ENCODE data around the gene AMMECR1. TPM values are rescaled to one million over a fixed set of nuclear protein-coding genes. Genes with fewer than 3 reads are reported as not detected.

The AMMECR1 gene
- total RNA-seq, 1 donor from 2014 or later: 16.7 TPM

DNA sequence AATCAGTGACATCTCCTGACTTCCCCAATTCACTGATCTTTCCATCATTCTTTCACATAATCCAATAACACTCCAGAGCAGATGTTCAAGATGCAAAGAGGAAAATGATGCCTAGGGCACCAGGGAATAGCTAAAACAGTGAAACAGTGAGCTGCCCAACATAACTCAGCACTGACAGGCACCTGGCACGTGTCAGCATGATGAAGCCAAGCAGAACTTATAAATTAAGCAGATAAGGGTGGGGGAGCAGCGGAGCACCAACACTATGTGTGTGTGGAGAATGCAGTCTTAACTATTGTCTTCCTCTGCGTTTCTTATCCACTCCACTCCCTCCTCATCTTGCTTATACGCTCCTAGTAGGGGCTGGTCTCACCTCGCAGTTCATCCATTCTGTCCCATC lies 89.4 kb downstream of the AMMECR1 start:
- H3K4me3 ChIP-seq (ENCODE audit: low read depth, low read length): no peak overlapping the region
- DNase-seq (ENCODE audit: low read depth): no peak
- TF ChIP-seq, protein P1, sequence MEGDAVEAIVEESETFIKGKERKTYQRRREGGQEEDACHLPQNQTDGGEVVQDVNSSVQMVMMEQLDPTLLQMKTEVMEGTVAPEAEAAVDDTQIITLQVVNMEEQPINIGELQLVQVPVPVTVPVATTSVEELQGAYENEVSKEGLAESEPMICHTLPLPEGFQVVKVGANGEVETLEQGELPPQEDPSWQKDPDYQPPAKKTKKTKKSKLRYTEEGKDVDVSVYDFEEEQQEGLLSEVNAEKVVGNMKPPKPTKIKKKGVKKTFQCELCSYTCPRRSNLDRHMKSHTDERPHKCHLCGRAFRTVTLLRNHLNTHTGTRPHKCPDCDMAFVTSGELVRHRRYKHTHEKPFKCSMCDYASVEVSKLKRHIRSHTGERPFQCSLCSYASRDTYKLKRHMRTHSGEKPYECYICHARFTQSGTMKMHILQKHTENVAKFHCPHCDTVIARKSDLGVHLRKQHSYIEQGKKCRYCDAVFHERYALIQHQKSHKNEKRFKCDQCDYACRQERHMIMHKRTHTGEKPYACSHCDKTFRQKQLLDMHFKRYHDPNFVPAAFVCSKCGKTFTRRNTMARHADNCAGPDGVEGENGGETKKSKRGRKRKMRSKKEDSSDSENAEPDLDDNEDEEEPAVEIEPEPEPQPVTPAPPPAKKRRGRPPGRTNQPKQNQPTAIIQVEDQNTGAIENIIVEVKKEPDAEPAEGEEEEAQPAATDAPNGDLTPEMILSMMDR (conservative IDR thresholded peaks at IDR 0.05; ENCODE audit: low read depth, low read length): no peak

- no peak overlapping the region for H3K4me3 ChIP-seq (ENCODE audit: low read depth, low read length)
- TF ChIP-seq, protein P1 (conservative IDR thresholded peaks at IDR 0.05; ENCODE audit: low read depth, low read length): no peak
- DNase-seq (ENCODE audit: low read depth): no peak
Observed at GRCh38 chrX:110226931-110227330, 91.0 kb downstream of the AMMECR1 start.

DNA sequence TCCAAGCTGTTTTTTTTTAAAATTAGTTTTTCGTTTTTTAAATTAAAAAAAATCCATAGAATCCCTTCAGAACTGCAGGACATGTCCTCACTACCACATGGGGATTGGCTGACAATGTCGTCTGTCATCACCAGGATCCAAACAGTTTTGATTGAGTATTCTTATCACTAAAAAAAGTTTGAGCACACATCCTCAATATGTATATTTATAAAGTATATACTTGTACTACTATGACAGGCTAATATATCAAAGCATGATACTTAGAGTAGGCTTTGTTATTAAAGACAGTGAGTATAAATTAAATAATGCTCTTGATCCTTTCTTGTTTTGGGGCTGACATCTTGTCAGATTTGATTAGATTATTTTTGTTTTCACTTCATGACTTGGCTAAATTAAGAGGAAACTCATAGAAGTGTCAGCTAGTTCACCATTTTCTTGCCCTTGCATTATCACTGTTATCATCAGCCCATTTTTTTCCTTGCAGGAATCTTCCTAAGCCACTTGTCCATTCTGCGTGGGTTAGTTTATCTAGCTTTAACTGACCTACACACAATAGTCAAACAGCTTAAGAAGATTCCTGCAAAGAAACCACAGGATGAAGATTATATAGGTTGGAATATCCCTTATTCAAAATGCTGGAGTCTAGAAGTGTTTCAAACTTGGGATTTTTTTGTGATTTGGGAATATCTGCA lies 92.8 kb downstream of the AMMECR1 start:
- DNase-seq (ENCODE audit: low read depth): no peak
- H3K4me3 ChIP-seq (ENCODE audit: low read depth, low read length): no peak overlapping the region
- TF ChIP-seq, protein P1 (conservative IDR thresholded peaks at IDR 0.05; ENCODE audit: low read depth, low read length): no peak

GRCh38 chrX:110222497-110223257 lies 95.2 kb downstream of the AMMECR1 start:
- TF ChIP-seq, protein P1 (conservative IDR thresholded peaks at IDR 0.05; ENCODE audit: low read depth, low read length): no peak
- DNase-seq (ENCODE audit: low read depth): no peak
- no peak overlapping the region for H3K4me3 ChIP-seq (ENCODE audit: low read depth, low read length)

DNA sequence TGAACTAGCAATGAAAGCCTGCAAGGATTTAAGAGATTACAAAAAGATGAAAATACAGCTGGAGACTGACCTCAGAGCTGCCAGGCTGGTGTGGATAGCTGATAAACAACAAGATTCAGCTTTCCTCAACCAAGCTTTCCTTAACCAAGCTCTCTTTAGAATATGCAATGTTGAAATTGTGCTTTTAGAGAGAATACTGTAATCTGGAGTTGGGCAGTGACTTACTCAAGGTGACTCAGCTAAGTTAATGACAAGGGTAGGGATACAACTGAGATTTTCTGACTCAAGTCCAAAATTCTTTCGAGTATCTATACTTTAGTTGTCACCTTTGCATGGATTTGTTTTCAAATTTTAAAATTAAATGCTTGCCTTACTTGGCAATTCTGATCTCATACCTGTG lies 98.0 kb downstream of the AMMECR1 start:
- no peak overlapping the region for H3K4me3 ChIP-seq (ENCODE audit: low read depth, low read length)
- DNase-seq (ENCODE audit: low read depth): no peak
- TF ChIP-seq, protein P1 (conservative IDR thresholded peaks at IDR 0.05; ENCODE audit: low read depth, low read length): no peak

DNA sequence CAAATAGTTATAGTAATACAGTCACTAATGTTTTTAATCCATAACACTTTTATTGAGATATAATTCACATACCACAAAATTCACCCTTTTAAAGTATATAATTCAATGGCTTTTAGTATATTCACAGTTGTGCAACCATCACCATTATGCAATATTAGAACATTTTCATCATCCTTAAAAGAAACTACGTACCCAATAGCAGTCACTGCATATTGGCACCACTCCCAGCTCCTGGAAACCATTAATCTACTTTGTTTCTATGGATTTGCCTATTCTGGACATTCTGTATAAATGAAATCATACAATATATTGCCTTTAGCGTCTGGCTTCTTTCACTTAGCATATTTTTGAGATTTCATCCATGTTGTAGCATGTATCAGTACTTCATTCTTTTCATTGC lies 99.3 kb downstream of the AMMECR1 start:
- H3K4me3 ChIP-seq (ENCODE audit: low read depth, low read length): no peak overlapping the region
- DNase-seq (ENCODE audit: low read depth): no peak
- TF ChIP-seq, protein P1 (conservative IDR thresholded peaks at IDR 0.05; ENCODE audit: low read depth, low read length): no peak
